B cell (primary cell): ENCODE results near the gene TBC1D14. TPM values are rescaled to one million over a fixed set of nuclear protein-coding genes. Genes with fewer than 3 reads are reported as not detected.

ENCODE experiments used
- ATAC-seq: fragments of 200-7000 bp; cut with Tn5 transposase; one replicate; pipeline ENCODE4 v1.10.0; 2021; ENCODE audit warnings: low read depth, mild to moderate bottlenecking, moderate number of reproducible peaks, moderate library complexity
- CTCF ChIA-PET: fragments of 350-600 bp; sonication (Branson Sonifier 250); formaldehyde crosslinking; loops from one replicate; lab custom pipeline; 2021; ENCODE audit warnings: antibody characterized with exemption, inconsistent platforms; lab: Charles Lee
- POLR2A ChIA-PET: fragments of 350-600 bp; sonication (Branson Sonifier 250); formaldehyde crosslinking; loops from one replicate; lab custom pipeline; 2021; ENCODE audit warnings: antibody characterized with exemption; lab: Charles Lee
- DNase-seq: peaks from one replicate; pipeline ENCODE4 v3.0.0; 2013
- H2AFZ ChIP-seq: 2 replicates; pipeline ENCODE4 v1.6.1; 2012; ENCODE audit warnings: mild to moderate bottlenecking, low read depth, low read length; ENCODE audit not compliant: insufficient read depth, poor library complexity, severe bottlenecking
- H3K27ac ChIP-seq, 2 donors: 1 replicate in 1 of 2; 2 replicates in 1 of 2; pipeline ENCODE4 v1.5.1; 2012 to 2013; ENCODE audit warnings: low read length in 2 of 2, mild to moderate bottlenecking in 2 of 2, moderate library complexity in 1 of 2
- H3K27me3 ChIP-seq, 4 experiments: fragments of 200-600 bp in 1 of 4; sonication (generic) in 1 of 4; replicated peaks in 1 of 4; 1 replicate in 2 of 4; 2 replicates in 2 of 4; pipeline versions ENCODE4 v1.6.1 to v1.7.0; 2013 to 2016; ENCODE audit warnings: low read length in 3 of 4, mild to moderate bottlenecking in 2 of 4, mixed read lengths in 1 of 4, moderate library complexity in 1 of 4; ENCODE audit not compliant: insufficient read depth in 4 of 4, control insufficient read depth in 3 of 4; ENCODE audit errors: control extremely low read depth in 1 of 4
- H3K36me3 ChIP-seq, 2 experiments: replicated peaks in 1 of 2; 1 replicate in 1 of 2; 2 replicates in 1 of 2; pipeline versions ENCODE4 v1.6.1 to v1.7.1; 2013; ENCODE audit warnings: low read length in 1 of 2; ENCODE audit not compliant: insufficient read depth in 2 of 2, control insufficient read depth in 1 of 2; ENCODE audit errors: control extremely low read depth in 1 of 2, extremely low read depth in 1 of 2
- H3K4me1 ChIP-seq, 2 donors: fragments of 200-600 bp in 1 of 2; sonication (generic) in 1 of 2; 1 replicate in 1 of 2; 2 replicates in 1 of 2; pipeline versions ENCODE4 v1.5.1 to v1.6.1; 2013 to 2017; ENCODE audit warnings: low read length in 2 of 2; ENCODE audit not compliant: control insufficient read depth in 2 of 2, insufficient read depth in 2 of 2
- H3K4me2 ChIP-seq: replicated peaks from 2 replicates; pipeline ENCODE3; 2012; ENCODE audit warnings: mild to moderate bottlenecking, low read depth, low read length; ENCODE audit not compliant: poor library complexity, severe bottlenecking
- H3K4me3 ChIP-seq, 5 experiments: fragments of 200-600 bp in 1 of 5; sonication (generic) in 1 of 5; 1 replicate in 3 of 5; 2 replicates in 2 of 5; pipeline versions ENCODE4 v1.5.1 to v1.7.0; 2011 to 2016; ENCODE audit warnings: low read length in 4 of 5, mild to moderate bottlenecking in 4 of 5, low read depth in 2 of 5, control low read depth in 1 of 5, moderate library complexity in 1 of 5; ENCODE audit not compliant: insufficient read depth in 1 of 5; ENCODE audit errors: control extremely low read depth in 1 of 5, extremely low read depth in 1 of 5
- H3K79me2 ChIP-seq: fragments of 200-600 bp; sonication (generic); one replicate; pipeline ENCODE4 v1.6.0; 2016; ENCODE audit warnings: low read length; ENCODE audit not compliant: control insufficient read depth, insufficient read depth
- H3K9ac ChIP-seq: fragments of 200-600 bp; sonication (generic); 2 replicates; pipeline ENCODE4 v1.6.1; 2017; ENCODE audit warnings: mild to moderate bottlenecking, low read length, moderate library complexity
- H3K9me3 ChIP-seq, 3 donors: one replicate each; pipeline versions ENCODE4 v1.6.1 to v1.7.1; 2013; ENCODE audit warnings: low read length in 2 of 3; ENCODE audit not compliant: control insufficient read depth in 2 of 3, insufficient read depth in 1 of 3; ENCODE audit errors: control extremely low read depth in 1 of 3
- H4K20me1 ChIP-seq: 2 replicates; pipeline ENCODE4 v1.6.0; 2012; ENCODE audit warnings: mild to moderate bottlenecking, low read length; ENCODE audit not compliant: insufficient read depth, control insufficient read depth, poor library complexity, severe bottlenecking
- H3K27ac Mint-ChIP-seq: one replicate; pipeline ENCODE4 v1.8.0; 2021; ENCODE audit warnings: mixed read lengths
- H3K27me3 Mint-ChIP-seq: one replicate; pipeline ENCODE4 v1.8.0; 2021; ENCODE audit warnings: mixed read lengths
- H3K4me1 Mint-ChIP-seq: one replicate; pipeline ENCODE4 v1.8.0; 2021; ENCODE audit warnings: mixed read lengths
- H3K4me3 Mint-ChIP-seq: one replicate; pipeline ENCODE4 v1.8.0; 2021; ENCODE audit warnings: mixed read lengths
- H3K9me3 Mint-ChIP-seq: one replicate; pipeline ENCODE4 v1.8.0; 2022; ENCODE audit warnings: mixed read lengths; ENCODE audit not compliant: insufficient read depth
- EZH2 ChIP-seq: IDR thresholded peaks from 2 replicates; pipeline ENCODE4 v1.6.1; 2012; ENCODE audit warnings: borderline replicate concordance, low read depth, mild to moderate bottlenecking, moderate library complexity, low read length; ENCODE audit not compliant: insufficient read depth, poor library complexity, severe bottlenecking
- WGBS: methylation state at CpG from one replicate; pipeline ENCODE4 v1.1.5; 2013; ENCODE audit warnings: missing lambda C conversion rate; ENCODE audit not compliant: insufficient coverage; 5-methylcytosine and 5-hydroxymethylcytosine counted together
- intact Hi-C: fragments of 100-400 bp; cut with micrococcal nuclease; formaldehyde crosslinking; loops from one replicate; pipeline ENCODE4 v1.10.0; 2022
- polyA plus RNA-seq: library from polyadenylated mRNA; depleted of rRNA; stranded (reverse); fragments of >200 nt; gene quantifications from 2 replicates; pipeline ENCODE4 v1.2.3, GENCODE V29; 2012
- total RNA-seq, 2 donors: library from RNA; stranded (reverse); fragments of 120-200 nt in 1 of 2; gene quantifications; 1 replicate in 1 of 2; 2 replicates in 1 of 2; pipeline versions ENCODE4 v1.2.3 to v1.2.4, GENCODE V29; 2013 to 2022
- TF ChIP-seq, protein P1 (sequence below): fragments of 200-600 bp; IDR thresholded peaks from one replicate; pipeline ENCODE4 v1.8.0; 2022; ENCODE audit warnings: antibody characterized with exemption, mild to moderate bottlenecking

The TBC1D14 gene
- total and polyA plus RNA-seq, 2 donors (not counting 1 experiment from before 2014, with no cell fraction given), result 21.9 to 42.0 TPM

DNA sequence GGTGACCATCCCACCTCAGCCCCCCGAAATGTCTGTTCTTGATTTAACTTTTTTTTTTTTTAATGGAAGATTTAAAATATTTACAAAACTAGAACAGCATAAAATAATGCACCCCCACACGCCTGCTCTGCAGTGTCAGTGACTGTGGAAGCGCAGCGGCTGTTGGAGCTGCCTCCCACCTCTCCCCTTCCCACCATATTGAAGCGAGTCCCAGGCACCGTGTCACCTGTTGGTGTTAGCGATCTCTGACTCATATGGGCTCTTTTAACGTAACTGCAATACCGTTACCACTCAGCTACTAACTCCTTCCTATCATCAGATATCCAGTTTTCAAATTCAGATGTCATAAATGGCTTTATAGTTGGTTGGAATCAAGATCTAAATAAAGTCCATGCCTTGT, 116.5 kb downstream of the TBC1D14 start:
- CTCF ChIA-PET, result no interaction called here
- H3K9me3 Mint-ChIP-seq, result no peaks in the 10 kb centered on the region
- no peak overlapping the region for H3K27ac ChIP-seq
- H3K27ac Mint-ChIP-seq, result no peak overlapping the region
- POLR2A ChIA-PET, result no interaction called here
- H3K36me3 ChIP-seq, result peaks cover 0 to 80% of the 10 kb centered on the region in 2 experiments
- no peaks in the 10 kb centered on the region for H3K4me1 ChIP-seq
- H2AFZ ChIP-seq, result no peak overlapping the region
- H3K4me3 Mint-ChIP-seq, result no peak overlapping the region
- H3K27me3 ChIP-seq, result no peaks in the 10 kb centered on the region
- ATAC-seq (no peak), DNase-seq (no peak)
- no peaks in the 10 kb centered on the region for H3K27me3 Mint-ChIP-seq
- H3K4me3 ChIP-seq, result no peak overlapping the region
- H4K20me1 ChIP-seq, result peaks cover 12% of the 10 kb centered on the region
- H3K79me2 ChIP-seq, result peaks cover 7% of the 10 kb centered on the region
- no peak overlapping the region for H3K4me2 ChIP-seq
- TF ChIP-seq, protein P1, sequence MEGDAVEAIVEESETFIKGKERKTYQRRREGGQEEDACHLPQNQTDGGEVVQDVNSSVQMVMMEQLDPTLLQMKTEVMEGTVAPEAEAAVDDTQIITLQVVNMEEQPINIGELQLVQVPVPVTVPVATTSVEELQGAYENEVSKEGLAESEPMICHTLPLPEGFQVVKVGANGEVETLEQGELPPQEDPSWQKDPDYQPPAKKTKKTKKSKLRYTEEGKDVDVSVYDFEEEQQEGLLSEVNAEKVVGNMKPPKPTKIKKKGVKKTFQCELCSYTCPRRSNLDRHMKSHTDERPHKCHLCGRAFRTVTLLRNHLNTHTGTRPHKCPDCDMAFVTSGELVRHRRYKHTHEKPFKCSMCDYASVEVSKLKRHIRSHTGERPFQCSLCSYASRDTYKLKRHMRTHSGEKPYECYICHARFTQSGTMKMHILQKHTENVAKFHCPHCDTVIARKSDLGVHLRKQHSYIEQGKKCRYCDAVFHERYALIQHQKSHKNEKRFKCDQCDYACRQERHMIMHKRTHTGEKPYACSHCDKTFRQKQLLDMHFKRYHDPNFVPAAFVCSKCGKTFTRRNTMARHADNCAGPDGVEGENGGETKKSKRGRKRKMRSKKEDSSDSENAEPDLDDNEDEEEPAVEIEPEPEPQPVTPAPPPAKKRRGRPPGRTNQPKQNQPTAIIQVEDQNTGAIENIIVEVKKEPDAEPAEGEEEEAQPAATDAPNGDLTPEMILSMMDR, result no peak
- TF ChIP-seq EZH2, result no peak
- peaks cover 2% of the 10 kb centered on the region for H3K4me1 Mint-ChIP-seq
- WGBS, result 100% methylated on average over 5 of the region's 9 CpGs
- no peak overlapping the region for H3K9ac ChIP-seq
- H3K9me3 ChIP-seq, result no peaks in the 10 kb centered on the region
- intact Hi-C loops, result no loop called here

DNA sequence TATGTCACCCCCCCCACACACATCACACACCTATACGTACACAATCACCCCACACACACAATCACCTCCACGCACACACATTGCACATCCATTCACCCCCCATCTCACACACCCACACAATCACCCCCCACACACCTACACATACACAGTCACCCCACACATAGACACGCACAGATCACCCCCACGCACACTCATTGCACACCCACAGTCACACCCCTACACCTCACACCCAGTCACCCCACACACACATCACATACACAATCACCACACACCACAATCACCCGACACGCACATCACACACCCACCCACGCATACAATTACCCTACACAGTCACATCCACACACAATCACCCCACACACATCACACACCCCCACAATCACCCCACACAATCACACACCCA, 117.7 kb downstream of the TBC1D14 start:
- H4K20me1 ChIP-seq, result peaks cover 12% of the 10 kb centered on the region
- no peak overlapping the region for H3K4me3 ChIP-seq
- no peak for ATAC-seq
- H3K36me3 ChIP-seq, result peaks cover 0 to 79% of the 10 kb centered on the region in 2 experiments
- no peaks in the 10 kb centered on the region for H3K27me3 ChIP-seq
- no peaks in the 10 kb centered on the region for H3K27me3 Mint-ChIP-seq
- H3K4me3 Mint-ChIP-seq, result no peak overlapping the region
- DNase-seq, result no peak
- 97% methylated on average over 6 of the region's 7 CpGs for WGBS
- H3K4me2 ChIP-seq, result no peak overlapping the region
- TF ChIP-seq, protein P1, result no peak
- TF ChIP-seq EZH2, result no peak
- intact Hi-C loops, result no loop called here
- no peaks in the 10 kb centered on the region for H3K4me1 ChIP-seq
- H3K27ac Mint-ChIP-seq, result no peak overlapping the region
- peaks cover 7% of the 10 kb centered on the region for H3K79me2 ChIP-seq
- H2AFZ ChIP-seq, result no peak overlapping the region
- no peaks in the 10 kb centered on the region for H3K9me3 Mint-ChIP-seq
- ChIA-PET POLR2A (no interaction called here), CTCF (no interaction called here)
- no peak overlapping the region for H3K9ac ChIP-seq
- no peaks in the 10 kb centered on the region for H3K9me3 ChIP-seq
- H3K4me1 Mint-ChIP-seq, result peaks cover 2% of the 10 kb centered on the region
- H3K27ac ChIP-seq, result no peak overlapping the region
